ENCODE measurements around the gene TRIM13. TPM values are rescaled to one million over a fixed set of nuclear protein-coding genes. Genes with fewer than 3 reads are reported as not detected.
"Not testable (repeated sequence)": the region's sequence is repeated elsewhere in the genome, so short reads cannot be mapped to it uniquely, and the experiment has no call there.

TRIM13 gene
- total RNA-seq, 1 experiment from 2014 or later = 11.9 TPM

DNA sequence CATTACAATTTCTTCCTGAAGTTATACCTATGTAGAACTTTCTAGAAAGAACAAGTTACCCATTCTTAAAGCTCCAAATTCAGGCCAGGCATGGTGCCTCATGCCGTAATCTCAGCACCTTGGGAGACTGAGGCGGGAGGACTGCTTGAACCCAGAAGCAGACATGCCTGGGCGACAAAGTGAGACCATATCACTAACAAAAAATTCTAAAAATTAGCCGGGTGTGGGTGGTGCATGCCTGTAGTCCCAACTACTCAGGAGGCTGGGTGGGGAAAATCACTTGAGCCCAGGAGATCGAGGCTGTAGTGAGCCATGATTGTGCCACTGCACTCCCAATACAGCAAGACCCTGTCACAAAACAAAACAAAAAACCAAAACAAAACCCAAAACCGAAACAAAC is 41.4 kb downstream of the TRIM13 start:
- in situ Hi-C loops (cut with HindIII; ENCODE audit: low sequenced_read_pairs) = no loop called here
- no peak for DNase-seq (ENCODE audit: low spot score)

DNA sequence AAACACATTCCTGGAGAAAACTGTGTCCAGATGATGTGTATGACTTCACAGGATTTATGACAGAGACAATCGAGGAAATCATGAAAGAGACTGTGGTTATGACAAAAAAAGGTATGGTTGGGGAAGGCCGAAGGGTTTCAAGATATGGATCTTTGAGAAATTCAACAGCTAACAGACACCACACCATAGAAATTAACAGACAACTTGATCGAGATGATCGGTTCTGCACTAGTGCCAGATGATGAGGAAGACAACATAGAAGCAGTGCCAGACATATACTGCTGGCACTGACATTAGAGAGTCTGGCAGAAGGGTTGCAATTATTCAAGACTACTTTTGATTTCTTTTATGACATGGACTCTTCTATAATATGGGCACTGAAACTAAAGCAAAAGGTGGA is 55.6 kb downstream of the TRIM13 start:
- in situ Hi-C loops (cut with HindIII; ENCODE audit: low sequenced_read_pairs) = no loop called here
- no peak for DNase-seq (ENCODE audit: low spot score)

DNA sequence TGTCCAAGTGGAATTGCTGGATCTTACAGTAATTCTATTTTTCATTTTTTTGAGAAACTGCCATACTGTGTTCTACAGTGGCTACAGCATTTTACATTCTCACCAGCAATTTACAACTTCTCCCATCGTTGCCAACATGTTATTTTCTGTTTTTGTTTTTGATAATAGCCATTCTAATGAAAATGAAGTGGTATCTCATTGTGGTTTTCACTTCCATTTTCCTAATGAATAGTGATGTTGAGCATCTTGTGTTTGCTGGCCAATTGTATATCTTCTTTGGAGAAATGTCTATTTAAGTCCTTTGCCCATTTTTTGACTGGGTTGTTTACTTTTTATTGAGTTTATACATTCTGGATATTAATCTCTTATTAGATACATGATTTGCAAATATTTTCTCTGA is 57.0 kb downstream of the TRIM13 start:
- DNase-seq (ENCODE audit: low spot score) = no peak
- in situ Hi-C loops (cut with HindIII; ENCODE audit: low sequenced_read_pairs) = no loop called here

DNA sequence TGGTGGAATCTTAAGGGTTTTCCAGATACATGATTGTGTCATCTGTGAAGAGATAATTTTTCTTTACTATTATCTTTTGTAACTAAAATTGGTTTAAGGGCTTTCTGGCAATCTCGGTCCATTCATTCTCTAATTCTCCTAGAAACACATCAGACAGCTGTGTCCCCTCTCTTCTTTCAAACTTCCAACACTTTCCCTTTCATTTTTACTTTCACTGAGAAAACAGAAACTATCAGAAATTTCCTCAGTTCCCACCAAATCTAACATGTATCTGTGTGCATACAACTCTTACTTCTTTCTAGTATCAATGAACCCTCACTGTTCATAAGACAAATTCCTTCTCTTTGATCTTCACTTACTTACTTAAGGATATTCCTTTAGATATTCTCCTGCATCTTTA is 58.6 kb downstream of the TRIM13 start:
- in situ Hi-C loops (cut with HindIII; ENCODE audit: low sequenced_read_pairs) = no loop called here
- DNase-seq (ENCODE audit: low spot score) = no peak

DNA sequence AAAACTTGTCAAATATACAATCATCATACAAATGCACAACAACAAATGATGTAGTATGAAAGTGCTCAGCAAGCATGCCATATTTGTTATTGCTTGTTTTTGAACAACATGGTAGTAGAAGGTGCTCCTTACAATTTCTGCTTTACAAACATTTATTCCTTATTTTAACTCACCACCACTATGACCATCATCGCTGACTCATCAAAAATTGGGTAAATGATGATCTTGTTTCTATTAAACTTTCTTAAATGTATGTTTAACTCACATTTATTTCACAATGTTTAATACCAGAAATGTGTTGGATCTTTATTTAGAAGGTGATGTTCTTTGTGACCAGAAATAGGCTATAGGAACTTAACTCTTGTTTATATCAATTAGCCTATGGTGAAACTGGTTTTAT is 63.9 kb downstream of the TRIM13 start:
- in situ Hi-C loops (cut with HindIII; ENCODE audit: low sequenced_read_pairs) = no loop called here
- no peak for DNase-seq (ENCODE audit: low spot score)

DNA sequence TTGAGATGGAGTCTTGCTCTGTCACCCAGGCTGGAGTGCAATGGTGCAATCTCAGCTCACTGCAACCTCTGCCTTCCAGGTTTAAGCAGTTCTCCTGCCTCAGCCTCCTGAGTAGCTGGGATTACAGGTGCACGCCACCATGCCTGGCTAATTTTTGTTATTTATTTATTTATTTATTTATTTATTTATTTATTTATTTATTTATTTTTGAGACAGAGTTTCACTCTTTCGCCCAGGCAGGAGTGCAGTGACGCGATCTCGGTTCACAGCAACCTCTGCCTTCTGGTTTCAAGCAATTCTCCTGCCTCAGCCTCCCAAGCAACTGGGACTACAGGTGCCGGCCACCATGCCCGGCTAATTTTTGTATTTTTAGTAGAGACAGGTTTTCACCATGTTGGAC is 65.5 kb downstream of the TRIM13 start:
- DNase-seq (ENCODE audit: low spot score); in situ Hi-C loops (cut with HindIII; ENCODE audit: low sequenced_read_pairs): not testable (repeated sequence)

DNA sequence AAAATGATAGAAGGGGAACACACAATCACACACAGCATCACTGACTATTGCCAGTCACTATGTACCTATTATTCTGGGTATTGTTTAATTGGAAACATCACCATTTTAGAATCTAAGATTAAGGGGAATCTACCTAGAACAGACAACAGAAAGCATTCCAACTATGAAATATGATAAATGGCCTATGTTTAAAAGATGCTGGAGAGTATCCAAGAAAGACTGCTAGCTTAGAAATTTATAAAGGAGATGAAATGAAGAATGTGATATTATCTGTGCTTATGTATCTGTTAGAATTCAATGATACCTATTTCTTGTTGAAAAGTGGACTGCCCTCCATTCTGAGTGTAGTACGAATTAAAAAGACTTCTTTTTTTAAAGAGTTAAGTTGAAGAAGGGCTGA is 68.9 kb downstream of the TRIM13 start:
- DNase-seq (ENCODE audit: low spot score) = no peak
- in situ Hi-C loops (cut with HindIII; ENCODE audit: low sequenced_read_pairs) = no loop called here

Other genes starting within 250 kb of the TRIM13 start
- 15.0 and 26.4 TPM in 2 replicates for gene KPNA3, start 204.4 kb upstream of the TRIM13 start, total RNA-seq (2014; rRNA removed; shearing (Covaris generic))
- gene SPRYD7, start 60.7 kb upstream of the TRIM13 start, total RNA-seq (2014; rRNA removed; shearing (Covaris generic)) = 7.3 and 8.4 TPM in 2 replicates
- 0.92 TPM in 1 of 2 replicates, not detected in the other for gene KCNRG, start 18.4 kb downstream of the TRIM13 start, total RNA-seq (2014; rRNA removed; shearing (Covaris generic))